Skeletal muscle cell (primary cell): ENCODE data around the gene SLC35D1.
A peak's percentile ranks its signal among the peaks of the same experiment; 100 is the strongest.

Experiments used
- DNase-seq: peaks from one replicate; pipeline ENCODE4 v3.0.0-alpha.2; 2010; ENCODE audit warnings: low read depth
- H3K4me3 ChIP-seq: 2 replicates; pipeline ENCODE4 v1.5.1; 2011; ENCODE audit warnings: low read depth, mild to moderate bottlenecking, control low read depth, low read length, moderate library complexity

SLC35D1 gene

DNA sequence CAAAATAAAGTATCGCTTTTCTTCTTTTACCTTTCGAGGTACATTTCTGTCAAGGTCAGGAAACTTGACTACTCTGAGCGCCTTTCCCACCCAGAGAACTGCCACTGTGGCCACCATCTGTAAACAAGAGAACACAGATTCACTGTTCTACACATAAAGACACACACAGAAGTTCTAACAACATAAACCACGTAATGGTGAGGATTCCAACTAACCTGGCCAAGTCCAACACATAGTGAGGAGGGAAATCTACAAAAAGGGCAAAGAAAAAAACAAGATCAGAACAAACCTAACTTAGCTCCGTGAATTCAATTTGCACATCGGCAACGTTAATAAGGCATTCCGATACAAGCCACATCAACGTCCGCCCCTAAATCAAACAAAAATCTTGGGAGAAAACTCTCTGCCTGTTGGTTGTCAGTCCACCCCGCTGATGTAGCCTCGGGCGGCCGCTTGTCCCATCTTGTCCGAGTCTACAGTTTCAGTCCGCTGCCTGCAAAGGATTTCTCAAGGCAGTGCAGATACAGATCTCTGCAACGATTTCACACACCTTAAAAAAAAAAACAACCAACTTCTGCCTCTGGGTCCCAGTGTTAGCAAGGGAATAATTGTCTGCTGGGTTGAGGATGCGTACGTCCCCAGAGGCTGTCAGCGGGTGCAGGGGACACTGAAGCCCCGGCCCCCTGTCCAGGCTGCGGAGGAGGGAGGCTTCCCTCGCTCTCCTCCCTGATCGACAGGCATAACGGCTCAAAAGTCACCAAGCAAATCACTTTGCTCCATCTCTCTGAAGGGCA lies 1.0 kb downstream of the SLC35D1 start:
- H3K4me3 ChIP-seq, result peak overlapping the region; percentile 62
- no peak for DNase-seq

DNA sequence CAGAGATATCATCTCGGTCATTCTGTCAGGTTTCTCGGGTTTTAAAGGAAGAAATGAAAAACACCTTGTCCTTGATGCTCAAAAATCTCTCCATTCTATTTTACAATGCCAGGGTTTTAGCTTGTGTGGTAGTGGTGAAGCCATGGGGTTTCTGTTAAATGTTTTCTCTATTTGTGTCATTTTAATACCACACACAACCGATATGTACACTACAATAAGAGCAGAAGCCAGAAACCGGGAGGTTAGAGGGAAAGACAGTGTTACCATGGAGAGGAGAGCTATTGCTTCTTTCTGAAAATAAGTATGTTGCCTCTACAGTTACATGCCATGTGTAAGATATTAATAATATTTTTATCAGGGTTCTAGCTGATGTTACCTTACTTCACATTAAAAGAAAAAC lies 2.8 kb downstream of the SLC35D1 start:
- H3K4me3 ChIP-seq, result no peak overlapping the region
- no peak for DNase-seq

DNA sequence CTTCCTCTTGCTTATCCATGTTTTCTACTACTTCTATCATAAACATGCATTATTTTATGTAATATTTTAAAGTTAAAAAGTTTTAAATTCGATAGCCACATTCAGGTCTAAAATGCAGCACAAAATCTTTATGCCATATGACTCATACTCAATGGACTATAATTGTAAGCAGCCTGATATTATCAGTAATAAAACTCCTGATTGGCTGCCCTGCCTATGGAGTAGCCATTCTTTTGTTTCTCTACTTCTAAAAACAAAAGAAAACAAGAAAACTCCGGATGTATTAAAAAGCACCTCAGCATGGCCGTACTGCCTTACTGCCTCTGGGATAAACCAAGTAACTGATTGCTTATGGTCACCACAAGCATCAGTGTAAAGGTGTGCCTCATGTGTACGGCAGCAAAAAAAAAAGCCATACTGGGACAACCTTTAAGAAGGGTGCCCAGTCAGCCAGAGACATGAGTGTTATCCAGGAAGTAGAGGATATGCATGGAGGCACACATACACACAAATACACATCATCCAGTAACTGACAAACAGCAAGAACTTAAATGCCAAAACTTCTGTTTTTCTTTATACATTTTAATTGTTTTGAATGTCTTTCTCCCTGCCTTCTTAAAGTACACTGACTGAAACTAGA lies 9.2 kb downstream of the SLC35D1 start:
- H3K4me3 ChIP-seq, result no peak overlapping the region
- no peak for DNase-seq

DNA sequence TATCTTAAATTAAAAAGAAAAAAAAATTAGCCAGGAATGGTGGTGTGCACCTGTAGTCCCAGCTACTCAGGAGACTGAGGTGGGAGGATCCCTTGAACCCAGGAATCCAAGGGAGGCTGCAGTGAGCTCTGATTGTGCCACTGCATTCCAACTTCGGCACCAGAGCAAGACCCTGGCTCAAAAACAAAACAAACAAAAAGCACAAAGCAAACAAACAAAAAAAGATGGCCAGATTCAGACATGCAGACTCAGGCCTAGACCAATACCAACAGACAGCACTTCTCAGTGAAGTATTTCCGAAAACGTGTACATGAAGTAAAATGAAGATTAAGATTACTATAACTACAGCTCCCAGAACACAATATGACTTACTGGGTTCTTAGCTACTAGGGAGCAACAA lies 10.6 kb downstream of the SLC35D1 start:
- no peak overlapping the region for H3K4me3 ChIP-seq
- no peak for DNase-seq

DNA sequence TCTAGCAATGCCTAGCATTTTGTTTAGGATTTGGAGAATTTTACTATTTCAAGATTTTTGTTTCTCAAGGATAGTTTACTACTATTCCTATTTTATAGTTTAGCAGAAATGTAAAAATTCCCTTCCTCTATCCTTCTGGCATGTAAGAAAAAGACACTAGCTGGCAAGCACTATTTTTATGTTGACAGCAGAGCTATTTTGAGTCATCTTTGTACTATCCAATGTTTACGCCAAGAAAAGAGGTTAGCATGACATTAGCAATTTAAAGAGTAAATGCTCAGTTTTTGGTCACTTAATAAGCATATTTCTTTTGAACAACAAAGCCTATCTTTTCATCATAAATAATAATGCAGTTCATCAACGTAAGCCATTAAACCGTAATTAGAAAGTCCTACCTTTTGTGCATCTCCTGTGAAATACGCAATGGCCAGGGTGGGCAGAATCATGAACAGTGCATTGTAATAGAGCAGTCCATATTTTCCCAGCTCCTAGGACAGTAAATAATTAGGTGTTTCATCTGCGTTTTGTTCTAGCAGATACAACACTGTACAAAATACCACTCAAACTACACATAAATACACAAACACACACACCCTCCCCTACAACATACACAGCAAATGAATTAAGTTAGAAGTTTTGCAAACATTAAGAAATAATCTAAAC lies 12.0 kb downstream of the SLC35D1 start:
- no peak for DNase-seq

DNA sequence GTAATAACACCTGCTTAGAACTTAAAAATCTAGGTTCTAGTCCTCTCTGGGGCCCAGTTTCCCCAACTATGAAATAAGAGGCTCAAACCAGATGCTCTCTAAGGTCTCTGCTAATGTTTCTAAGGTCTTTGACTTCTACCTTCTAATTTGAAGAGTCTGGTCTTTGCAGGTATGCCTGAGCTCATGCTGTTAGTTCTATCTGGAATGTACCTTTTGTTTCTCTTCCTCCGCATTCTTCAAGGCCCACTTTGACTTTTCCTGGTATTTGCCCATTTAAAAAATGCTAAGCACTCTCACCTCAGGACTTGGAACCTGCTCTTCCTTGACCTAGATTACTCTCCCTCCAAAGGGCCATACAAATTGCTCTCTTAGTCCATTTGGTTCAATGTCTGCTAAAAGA lies 13.5 kb downstream of the SLC35D1 start:
- DNase-seq, result no peak
- H3K4me3 ChIP-seq, result no peak overlapping the region

More for the DNA sequence above, 12.0 kb downstream of the SLC35D1 start:
- no peak overlapping the region for H3K4me3 ChIP-seq

DNA sequence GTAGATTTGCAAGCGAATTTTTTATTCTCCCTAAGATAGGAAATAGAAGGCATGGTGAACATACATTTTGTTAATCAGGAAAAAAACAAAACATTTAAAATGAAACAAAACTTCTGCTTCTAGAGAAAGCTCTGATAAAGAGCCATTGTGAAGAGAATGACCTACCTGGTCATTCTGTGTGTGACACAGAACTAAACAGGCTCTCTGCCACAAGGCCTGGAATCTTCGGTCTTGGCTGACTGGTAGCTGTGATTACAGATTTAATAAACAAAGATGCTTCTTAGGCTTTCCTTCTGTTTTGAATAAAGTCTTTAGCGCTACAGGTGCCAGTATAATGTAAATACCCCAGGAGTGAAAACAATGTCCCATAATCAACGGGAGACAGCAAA lies 22.1 kb downstream of the SLC35D1 start:
- H3K4me3 ChIP-seq, result no peak overlapping the region
- DNase-seq, result no peak

DNA sequence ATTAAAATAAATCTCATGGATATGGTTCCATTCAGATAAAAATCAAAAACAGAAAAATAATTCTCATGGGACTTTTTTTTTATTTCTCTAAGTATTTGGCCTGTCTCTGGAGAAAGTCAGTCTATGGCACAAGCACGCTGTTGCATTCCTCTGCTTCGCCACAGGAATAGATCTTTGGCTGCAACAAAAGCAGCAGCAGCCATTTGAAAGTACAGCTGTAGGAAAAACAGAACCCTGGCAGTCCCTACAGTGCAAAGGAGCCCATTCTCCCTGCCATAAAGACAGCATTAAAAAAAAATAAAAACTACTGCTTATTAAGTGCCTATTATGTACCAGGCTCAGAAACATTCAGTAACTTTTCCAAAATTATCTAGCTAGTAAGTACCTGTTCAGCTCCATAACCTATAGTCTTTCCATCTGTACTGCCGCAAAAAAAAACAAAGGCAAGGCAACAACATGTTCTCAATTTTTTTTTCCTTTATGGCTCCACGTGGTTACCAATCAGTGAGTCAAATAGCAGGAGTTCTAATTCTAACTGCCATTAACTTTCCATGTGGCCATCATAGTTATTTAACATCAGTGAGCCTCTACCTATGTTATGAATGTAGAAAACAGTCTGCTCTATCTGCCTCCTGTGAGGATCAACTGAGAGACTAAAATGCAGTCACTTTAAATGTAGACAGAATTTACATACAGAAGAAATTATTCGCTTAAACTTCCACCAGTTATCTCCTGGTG lies 22.7 kb downstream of the SLC35D1 start:
- H3K4me3 ChIP-seq, result no peak overlapping the region
- DNase-seq, result no peak

DNA sequence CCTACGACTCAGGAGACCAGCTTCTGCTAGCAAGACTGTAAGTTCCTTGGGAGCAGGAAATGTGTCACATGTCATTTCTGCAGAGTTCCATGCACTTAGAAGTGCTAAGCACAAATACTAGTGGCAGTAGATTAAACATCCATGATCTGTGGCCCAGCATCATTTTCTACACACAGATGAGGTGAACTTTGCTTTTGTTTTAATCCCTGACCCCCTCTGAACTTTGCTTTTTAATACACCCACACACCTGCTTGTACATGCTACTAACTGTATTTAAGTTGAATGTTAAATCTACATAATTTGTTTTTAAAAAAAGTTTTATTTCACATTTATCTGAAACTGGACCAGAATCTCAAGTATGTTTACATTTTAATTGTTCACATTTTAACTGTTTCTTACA lies 24.5 kb downstream of the SLC35D1 start:
- DNase-seq, result no peak
- H3K4me3 ChIP-seq, result no peak overlapping the region

DNA sequence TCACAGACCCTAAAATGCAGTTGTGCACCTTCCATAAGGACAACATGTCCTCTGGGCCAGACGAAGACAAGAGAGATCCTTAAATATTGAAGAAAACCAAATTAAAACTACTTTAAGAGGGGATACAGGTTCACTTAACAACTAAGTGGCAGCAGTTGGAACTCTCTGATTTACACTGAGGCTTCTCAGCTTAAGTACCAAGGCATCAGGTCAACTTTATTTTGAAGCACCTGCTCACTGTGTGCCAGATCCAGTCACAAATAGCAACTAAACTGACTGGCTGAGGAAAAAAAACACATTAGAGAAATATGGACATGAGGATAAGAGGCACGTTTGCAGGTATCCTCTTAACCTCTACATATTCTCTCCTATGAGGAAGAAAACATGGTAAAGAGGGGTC lies 33.2 kb downstream of the SLC35D1 start:
- no peak overlapping the region for H3K4me3 ChIP-seq

DNA sequence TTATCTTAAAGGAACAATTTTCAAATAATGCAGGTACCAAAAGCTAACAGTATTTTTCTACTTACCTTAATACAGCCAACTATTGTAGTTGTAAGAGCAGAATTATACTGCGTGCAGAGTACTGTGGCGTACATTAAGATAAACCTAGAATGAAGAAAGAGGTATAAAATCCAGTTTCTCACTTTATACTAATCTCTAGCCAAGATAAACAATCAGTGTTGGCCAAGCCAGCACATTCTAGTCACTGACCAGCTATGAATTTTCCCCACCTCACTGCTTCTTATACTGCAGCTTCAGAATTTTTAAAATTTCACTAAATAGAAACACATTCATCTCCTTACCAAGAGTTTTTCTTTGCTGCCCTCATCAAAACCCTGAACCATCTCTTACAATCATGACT lies 33.6 kb downstream of the SLC35D1 start:
- H3K4me3 ChIP-seq, result no peak overlapping the region
- no peak for DNase-seq

More for the DNA sequence above, 33.2 kb downstream of the SLC35D1 start:
- DNase-seq, result no peak

DNA sequence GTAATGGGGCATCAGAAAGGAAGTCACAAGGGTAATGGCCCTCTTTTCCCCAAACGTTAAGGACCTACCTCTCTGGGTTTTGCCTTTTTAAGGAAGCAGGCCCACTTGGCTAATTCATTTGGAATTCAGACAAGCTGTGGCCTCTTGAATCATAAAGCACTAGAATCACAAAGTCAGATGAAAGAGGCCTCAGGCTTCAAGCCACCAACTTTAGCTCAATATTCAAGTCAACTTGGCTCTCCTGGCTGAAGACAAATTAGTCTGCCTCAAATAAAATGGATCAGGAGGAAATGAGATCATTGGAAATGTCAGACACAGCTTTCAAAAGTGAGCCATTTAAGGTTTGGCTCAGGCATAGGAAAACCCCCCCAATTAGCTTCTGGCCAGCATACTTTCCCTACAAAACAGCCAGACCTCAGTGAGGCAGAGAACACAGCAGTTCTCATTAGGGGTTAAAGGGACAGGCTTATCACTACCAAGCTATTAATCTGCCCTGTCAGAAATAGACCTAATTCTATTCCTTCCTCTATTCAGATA lies 34.3 kb downstream of the SLC35D1 start:
- peak; percentile 45 for DNase-seq
- H3K4me3 ChIP-seq, result no peak overlapping the region

DNA sequence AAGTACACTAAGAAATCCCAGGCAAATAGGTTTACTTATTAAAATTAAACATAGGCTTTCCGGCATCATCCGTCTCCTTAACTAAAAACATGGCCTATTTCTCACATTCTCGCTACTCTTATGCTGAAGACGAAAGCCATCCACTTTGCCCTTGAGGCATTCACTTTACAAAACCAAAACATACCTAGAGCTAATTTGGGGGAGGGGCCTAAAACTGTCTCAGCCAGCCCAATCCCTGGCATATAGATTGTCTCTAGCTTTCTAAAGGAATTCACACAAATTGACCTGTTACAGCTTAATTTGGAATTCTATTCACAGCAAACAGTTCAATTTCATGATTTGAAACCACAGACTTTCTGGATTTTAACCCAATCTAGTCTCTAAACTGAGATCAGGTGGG lies 34.8 kb downstream of the SLC35D1 start:
- H3K4me3 ChIP-seq, result no peak overlapping the region
- no peak for DNase-seq

DNA sequence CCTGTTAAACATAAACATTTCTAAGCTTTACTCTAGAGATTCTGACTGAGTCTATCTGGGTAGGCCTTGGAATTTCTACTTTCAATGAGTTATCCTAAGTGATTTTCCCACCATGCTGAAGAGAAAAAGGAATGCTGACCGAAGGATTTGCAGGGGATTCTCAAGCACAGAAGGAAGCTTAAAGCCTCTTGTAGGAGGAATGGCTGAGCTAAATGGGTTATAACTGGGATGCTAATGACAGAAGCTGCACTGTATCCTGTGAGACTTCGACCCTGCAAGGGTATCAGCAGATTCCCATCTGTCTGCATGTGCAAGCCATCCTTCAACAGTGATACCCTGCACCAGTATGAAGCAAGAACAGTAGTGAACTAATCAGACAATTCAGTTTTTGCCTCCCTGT lies 35.4 kb downstream of the SLC35D1 start:
- DNase-seq, result no peak
- H3K4me3 ChIP-seq, result no peak overlapping the region

DNA sequence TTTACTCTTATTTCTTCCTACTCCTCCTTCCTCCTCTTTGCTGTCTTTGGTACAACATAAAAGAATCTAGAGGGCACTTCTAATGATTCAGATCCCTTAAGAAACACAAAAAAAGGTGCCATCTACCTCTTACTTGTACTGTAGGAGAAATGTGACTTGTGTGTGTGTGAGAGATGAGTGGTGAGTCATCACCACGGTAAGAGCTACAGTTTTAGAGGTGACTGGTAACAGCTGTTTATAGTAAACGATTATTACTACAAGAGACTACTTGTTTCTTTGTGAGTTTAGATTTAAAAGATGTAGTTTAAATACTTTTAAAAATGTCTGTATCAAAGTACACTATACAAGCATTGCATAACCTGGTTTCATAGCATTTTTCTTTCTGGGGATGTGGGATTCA lies 40.4 kb downstream of the SLC35D1 start:
- no peak for DNase-seq
- H3K4me3 ChIP-seq, result no peak overlapping the region

DNA sequence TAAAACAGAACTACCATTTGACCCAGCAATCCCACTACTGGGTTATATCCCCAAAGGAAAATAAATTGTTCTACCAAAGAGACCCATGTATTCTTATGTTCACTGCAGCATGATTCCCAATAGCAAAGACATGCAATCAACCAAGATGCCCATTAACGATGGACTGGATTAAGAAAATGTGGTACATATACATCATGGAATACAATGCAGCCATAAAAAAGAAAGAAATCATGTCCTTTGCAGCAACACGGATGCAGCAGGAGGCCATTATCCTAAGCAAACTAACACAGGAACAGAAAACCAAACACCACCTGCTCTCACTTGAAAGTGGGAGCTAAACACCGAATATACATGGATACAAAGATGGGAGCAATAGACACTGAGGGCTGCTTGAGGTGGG lies 44.2 kb downstream of the SLC35D1 start:
- DNase-seq, result no peak
- H3K4me3 ChIP-seq, result no peak overlapping the region

DNA sequence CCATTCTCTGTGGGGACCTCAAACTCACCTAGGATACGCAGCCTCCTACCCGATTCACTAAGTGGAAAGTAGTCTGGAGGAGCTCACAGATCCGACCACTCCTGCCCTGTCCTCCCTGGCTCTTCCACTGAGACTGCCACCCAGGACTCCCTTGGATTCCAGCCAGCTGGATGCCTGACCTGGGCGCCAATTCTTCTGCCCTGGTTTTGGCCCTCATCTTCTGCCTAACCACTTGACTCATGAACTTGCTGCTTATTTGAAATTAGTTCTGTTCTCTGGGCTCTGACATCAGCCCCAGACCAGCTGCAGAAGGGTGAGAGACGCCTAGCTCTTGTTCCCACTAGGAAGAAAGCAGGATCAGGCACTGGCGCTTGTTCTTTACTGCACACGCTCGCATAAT lies 48.9 kb downstream of the SLC35D1 start:
- no peak for DNase-seq
- no peak overlapping the region for H3K4me3 ChIP-seq

DNA sequence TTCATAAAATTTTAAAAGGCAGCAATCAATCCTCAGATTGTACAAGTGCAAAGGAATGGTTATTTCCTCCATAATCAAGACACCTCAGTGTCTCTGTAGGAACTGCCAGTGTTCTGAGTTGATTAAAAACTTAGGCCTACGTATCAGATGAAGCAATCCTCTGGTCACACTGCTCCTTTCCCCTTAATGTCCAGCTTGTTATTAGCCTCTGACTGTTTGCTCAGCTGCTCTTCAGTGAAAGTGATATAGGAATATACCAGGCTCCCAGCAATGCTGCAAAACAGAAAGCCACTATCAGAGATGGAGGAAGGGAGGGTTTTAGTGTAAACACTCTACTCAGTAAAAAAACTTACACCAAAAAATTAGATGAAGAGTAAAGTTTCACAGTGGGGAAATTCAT lies 49.8 kb downstream of the SLC35D1 start:
- no peak overlapping the region for H3K4me3 ChIP-seq
- DNase-seq, result peak; percentile 18

DNA sequence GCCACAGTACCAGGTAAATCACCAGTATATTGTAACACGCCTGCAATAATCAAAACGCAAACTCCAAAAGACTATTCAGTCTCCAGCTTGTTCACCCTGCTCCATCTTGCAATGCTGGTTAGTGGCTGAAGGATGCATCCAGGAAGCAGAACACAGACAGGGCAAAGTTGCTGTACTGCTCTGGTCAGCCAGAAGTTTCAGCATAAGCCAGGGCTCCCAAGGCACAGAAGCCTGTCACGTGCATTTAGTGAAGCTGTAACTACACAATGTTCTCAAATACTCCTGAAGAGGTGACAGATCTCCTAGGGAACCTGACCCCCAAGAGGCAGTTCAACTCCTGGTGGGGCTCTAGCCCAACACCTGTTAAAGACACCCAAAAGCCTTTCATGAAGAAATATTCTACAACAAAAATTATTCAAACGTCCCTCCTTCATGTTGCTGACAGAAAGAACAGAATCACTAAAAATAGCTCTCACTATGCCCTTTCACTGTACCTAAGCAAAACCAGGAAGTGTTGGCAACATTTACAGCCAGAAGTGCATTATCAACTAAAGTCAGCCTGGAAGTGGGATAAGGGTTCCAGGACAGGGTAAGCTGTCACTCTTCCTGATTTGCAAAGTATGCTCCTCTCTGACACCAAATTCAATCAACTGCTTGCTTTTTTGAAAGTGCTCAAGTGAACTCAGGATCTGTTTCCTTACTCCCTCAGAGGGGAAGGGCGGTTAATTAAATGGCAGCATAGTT lies 52.1 kb downstream of the SLC35D1 start:
- no peak for DNase-seq
- no peak overlapping the region for H3K4me3 ChIP-seq
